H1 (cell line): ENCODE results near the gene KIF1C. TPM values are rescaled to one million over a fixed set of nuclear protein-coding genes. Genes with fewer than 3 reads are reported as not detected.

Experiments used
- MAFK ChIP-seq: IDR thresholded peaks from 2 replicates; pipeline ENCODE4 v1.6.1; 2012; ENCODE audit warnings: low read depth, mild to moderate bottlenecking, improper control_type of control experiment, low read length
- NANOG ChIP-seq: IDR thresholded peaks from 2 replicates; pipeline ENCODE4 v1.6.1; 2011; ENCODE audit warnings: low read length, low read depth, mild to moderate bottlenecking, inconsistent platforms; ENCODE audit not compliant: insufficient read depth, poor library complexity, severe bottlenecking
- POLR2AphosphoS5 ChIP-seq: IDR thresholded peaks from 2 replicates; pipeline ENCODE4 v1.6.1; 2011; ENCODE audit warnings: low read depth, low read length
- SAP30 ChIP-seq: fragments of 300-600 bp; sonication (generic); IDR thresholded peaks from 2 replicates; pipeline ENCODE4 v1.7.1; 2012; ENCODE audit warnings: low read length, moderate library complexity, mild to moderate bottlenecking, inconsistent platforms; ENCODE audit not compliant: insufficient read depth, insufficient replicate concordance
- SIRT6 ChIP-seq: IDR thresholded peaks from one replicate; pipeline ENCODE4 v1.7.1; 2012; ENCODE audit warnings: low read length, inconsistent platforms
- SP1 ChIP-seq: IDR thresholded peaks from 2 replicates; pipeline ENCODE4 v1.6.1; 2011; ENCODE audit warnings: low read depth, low read length
- polyA plus RNA-seq, 7 experiments: library from polyadenylated mRNA; depleted of rRNA in 3 of 7; stranded (reverse) in 5 of 7; unstranded in 2 of 7; fragments of >200 nt in 5 of 7; fragments of 200-250 nt in 2 of 7; gene quantifications; 1 replicate in 5 of 7; 2 replicates in 1 of 7; 4 replicates in 1 of 7; pipeline versions ENCODE4 v1.2.1 to v1.2.3, GENCODE V29; 2011 to 2013; ENCODE audit warnings: missing spikeins in 2 of 7, mixed read lengths in 2 of 7
- total RNA-seq: library from RNA; stranded (reverse); fragmentation: NEBNext Ultra II Directional; extraction: Animal tissue kit (Norgen Biotek cat#: 25700); gene quantifications from 2 replicates; pipeline ENCODE4 v1.2.1, GENCODE V29; 2021
- TF ChIP-seq, protein P1 (sequence below): fragments of 300-600 bp; sonication (generic); IDR thresholded peaks from 2 replicates; pipeline ENCODE4 v1.7.1; 2012; ENCODE audit warnings: low read length, moderate library complexity, mild to moderate bottlenecking, inconsistent platforms; ENCODE audit not compliant: insufficient replicate concordance
- TF ChIP-seq, protein P2 (sequence below): IDR thresholded peaks from 2 replicates; pipeline ENCODE4 v1.6.1; 2011; ENCODE audit warnings: low read depth, mild to moderate bottlenecking, low read length; ENCODE audit not compliant: insufficient read depth

KIF1C gene
- total and polyA plus RNA-seq, 2 of the 8 experiments (the other 6 are each of a cell fraction or from before 2014, with no cell fraction given), result 14.3 to 114 TPM

DNA sequence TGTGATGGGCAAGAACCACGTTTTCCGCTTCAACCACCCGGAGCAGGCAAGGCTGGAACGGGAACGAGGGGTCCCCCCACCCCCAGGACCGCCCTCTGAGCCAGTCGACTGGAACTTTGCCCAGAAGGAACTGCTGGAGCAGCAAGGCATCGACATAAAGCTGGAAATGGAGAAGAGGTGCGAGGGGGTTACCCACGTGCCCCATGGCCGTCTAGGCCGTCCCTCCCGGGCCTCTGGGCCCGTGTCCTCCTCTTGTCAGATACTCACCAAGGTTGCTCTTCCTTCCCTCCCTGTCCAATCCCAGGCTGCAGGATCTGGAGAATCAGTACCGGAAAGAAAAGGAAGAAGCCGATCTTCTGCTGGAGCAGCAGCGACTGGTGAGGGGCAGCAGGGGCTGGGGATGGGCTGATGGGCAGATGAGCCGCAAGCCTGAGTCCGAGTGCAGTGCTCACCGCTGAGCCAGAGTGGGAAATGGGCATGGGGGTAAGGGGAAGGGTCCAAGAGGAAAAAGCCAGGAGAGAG lies 22.8 kb downstream of the KIF1C start (continued):
- TF ChIP-seq, protein P1, sequence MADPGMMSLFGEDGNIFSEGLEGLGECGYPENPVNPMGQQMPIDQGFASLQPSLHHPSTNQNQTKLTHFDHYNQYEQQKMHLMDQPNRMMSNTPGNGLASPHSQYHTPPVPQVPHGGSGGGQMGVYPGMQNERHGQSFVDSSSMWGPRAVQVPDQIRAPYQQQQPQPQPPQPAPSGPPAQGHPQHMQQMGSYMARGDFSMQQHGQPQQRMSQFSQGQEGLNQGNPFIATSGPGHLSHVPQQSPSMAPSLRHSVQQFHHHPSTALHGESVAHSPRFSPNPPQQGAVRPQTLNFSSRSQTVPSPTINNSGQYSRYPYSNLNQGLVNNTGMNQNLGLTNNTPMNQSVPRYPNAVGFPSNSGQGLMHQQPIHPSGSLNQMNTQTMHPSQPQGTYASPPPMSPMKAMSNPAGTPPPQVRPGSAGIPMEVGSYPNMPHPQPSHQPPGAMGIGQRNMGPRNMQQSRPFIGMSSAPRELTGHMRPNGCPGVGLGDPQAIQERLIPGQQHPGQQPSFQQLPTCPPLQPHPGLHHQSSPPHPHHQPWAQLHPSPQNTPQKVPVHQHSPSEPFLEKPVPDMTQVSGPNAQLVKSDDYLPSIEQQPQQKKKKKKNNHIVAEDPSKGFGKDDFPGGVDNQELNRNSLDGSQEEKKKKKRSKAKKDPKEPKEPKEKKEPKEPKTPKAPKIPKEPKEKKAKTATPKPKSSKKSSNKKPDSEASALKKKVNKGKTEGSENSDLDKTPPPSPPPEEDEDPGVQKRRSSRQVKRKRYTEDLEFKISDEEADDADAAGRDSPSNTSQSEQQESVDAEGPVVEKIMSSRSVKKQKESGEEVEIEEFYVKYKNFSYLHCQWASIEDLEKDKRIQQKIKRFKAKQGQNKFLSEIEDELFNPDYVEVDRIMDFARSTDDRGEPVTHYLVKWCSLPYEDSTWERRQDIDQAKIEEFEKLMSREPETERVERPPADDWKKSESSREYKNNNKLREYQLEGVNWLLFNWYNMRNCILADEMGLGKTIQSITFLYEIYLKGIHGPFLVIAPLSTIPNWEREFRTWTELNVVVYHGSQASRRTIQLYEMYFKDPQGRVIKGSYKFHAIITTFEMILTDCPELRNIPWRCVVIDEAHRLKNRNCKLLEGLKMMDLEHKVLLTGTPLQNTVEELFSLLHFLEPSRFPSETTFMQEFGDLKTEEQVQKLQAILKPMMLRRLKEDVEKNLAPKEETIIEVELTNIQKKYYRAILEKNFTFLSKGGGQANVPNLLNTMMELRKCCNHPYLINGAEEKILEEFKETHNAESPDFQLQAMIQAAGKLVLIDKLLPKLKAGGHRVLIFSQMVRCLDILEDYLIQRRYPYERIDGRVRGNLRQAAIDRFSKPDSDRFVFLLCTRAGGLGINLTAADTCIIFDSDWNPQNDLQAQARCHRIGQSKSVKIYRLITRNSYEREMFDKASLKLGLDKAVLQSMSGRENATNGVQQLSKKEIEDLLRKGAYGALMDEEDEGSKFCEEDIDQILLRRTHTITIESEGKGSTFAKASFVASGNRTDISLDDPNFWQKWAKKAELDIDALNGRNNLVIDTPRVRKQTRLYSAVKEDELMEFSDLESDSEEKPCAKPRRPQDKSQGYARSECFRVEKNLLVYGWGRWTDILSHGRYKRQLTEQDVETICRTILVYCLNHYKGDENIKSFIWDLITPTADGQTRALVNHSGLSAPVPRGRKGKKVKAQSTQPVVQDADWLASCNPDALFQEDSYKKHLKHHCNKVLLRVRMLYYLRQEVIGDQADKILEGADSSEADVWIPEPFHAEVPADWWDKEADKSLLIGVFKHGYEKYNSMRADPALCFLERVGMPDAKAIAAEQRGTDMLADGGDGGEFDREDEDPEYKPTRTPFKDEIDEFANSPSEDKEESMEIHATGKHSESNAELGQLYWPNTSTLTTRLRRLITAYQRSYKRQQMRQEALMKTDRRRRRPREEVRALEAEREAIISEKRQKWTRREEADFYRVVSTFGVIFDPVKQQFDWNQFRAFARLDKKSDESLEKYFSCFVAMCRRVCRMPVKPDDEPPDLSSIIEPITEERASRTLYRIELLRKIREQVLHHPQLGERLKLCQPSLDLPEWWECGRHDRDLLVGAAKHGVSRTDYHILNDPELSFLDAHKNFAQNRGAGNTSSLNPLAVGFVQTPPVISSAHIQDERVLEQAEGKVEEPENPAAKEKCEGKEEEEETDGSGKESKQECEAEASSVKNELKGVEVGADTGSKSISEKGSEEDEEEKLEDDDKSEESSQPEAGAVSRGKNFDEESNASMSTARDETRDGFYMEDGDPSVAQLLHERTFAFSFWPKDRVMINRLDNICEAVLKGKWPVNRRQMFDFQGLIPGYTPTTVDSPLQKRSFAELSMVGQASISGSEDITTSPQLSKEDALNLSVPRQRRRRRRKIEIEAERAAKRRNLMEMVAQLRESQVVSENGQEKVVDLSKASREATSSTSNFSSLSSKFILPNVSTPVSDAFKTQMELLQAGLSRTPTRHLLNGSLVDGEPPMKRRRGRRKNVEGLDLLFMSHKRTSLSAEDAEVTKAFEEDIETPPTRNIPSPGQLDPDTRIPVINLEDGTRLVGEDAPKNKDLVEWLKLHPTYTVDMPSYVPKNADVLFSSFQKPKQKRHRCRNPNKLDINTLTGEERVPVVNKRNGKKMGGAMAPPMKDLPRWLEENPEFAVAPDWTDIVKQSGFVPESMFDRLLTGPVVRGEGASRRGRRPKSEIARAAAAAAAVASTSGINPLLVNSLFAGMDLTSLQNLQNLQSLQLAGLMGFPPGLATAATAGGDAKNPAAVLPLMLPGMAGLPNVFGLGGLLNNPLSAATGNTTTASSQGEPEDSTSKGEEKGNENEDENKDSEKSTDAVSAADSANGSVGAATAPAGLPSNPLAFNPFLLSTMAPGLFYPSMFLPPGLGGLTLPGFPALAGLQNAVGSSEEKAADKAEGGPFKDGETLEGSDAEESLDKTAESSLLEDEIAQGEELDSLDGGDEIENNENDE, result no peak
- TF ChIP-seq, protein P2, sequence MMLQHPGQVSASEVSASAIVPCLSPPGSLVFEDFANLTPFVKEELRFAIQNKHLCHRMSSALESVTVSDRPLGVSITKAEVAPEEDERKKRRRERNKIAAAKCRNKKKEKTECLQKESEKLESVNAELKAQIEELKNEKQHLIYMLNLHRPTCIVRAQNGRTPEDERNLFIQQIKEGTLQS, result no peak
- TF ChIP-seq SAP30, result no peak
- TF ChIP-seq SIRT6, result no peak
- TF ChIP-seq NANOG, result no peak
- TF ChIP-seq POLR2AphosphoS5, result no peak
- TF ChIP-seq SP1, result no peak
- TF ChIP-seq MAFK, result no peak
- TF ChIP-seq, all 59 proteins: peak for 0
